SK-N-SH (cell line): ENCODE data around the gene SLC26A1.

ENCODE experiments used
- CTCF ChIP-seq: fragments of 200-600 bp; sonication (generic); IDR thresholded peaks from 2 replicates; pipeline ENCODE4 v1.6.1; 2017; ENCODE audit warnings: antibody characterized with exemption, mild to moderate bottlenecking, moderate library complexity
- EZH2phosphoT487 ChIP-seq: fragments of 200-600 bp; sonication (generic); IDR thresholded peaks from 2 replicates; pipeline ENCODE4 v1.6.1; 2017; ENCODE audit warnings: low read depth, mixed run types, mild to moderate bottlenecking, antibody characterized with exemption, moderate library complexity, borderline replicate concordance
- GATA2 ChIP-seq: sonication (generic); formaldehyde crosslinking; IDR thresholded peaks from 2 replicates; pipeline ENCODE4 v1.5.0; 2020; ENCODE audit warnings: mild to moderate bottlenecking, missing genetic modification reagents
- MEF2A ChIP-seq: IDR thresholded peaks from 2 replicates; pipeline ENCODE4 v1.4.0; 2012; ENCODE audit warnings: low read depth, borderline replicate concordance
- POLR2AphosphoS5 ChIP-seq: IDR thresholded peaks from 2 replicates; pipeline ENCODE4 v1.6.1; 2012; ENCODE audit warnings: low read depth, low read length
- RAD21 ChIP-seq: IDR thresholded peaks from 2 replicates; pipeline ENCODE4 v1.6.1; 2012; ENCODE audit warnings: mild to moderate bottlenecking, low read length
- SIN3A ChIP-seq: IDR thresholded peaks from 2 replicates; pipeline ENCODE4 v1.6.1; 2012; ENCODE audit warnings: low read depth, mild to moderate bottlenecking, low read length, moderate library complexity, borderline replicate concordance
- SMC3 ChIP-seq: IDR thresholded peaks from 2 replicates; pipeline ENCODE4 v1.6.1; 2012; ENCODE audit warnings: low read depth, low read length, improper control_type of control experiment
- TAF1 ChIP-seq: IDR thresholded peaks from 2 replicates; pipeline ENCODE4 v1.6.1; 2012; ENCODE audit warnings: low read depth, mild to moderate bottlenecking, low read length, moderate library complexity, borderline replicate concordance
- TEAD4 ChIP-seq: IDR thresholded peaks from 2 replicates; pipeline ENCODE4 v1.4.0; 2012; ENCODE audit warnings: mild to moderate bottlenecking, borderline replicate concordance; ENCODE audit not compliant: insufficient read depth
- USF1 ChIP-seq: IDR thresholded peaks from 2 replicates; pipeline ENCODE4 v1.4.0; 2012; ENCODE audit warnings: low read depth, borderline replicate concordance
- TF ChIP-seq, protein P1 (sequence below): IDR thresholded peaks from 2 replicates; pipeline ENCODE4 v1.4.0; 2012; ENCODE audit warnings: low read depth, borderline replicate concordance
- TF ChIP-seq, protein P2 (sequence below): IDR thresholded peaks from 2 replicates; pipeline ENCODE4; 2012

GRCh38 chr4:948936-949300, 44.3 kb downstream of the SLC26A1 start:
- TF ChIP-seq CTCF (no peak), EZH2phosphoT487 (no peak), SIN3A (no peak), MEF2A (no peak), GATA2 (no peak), RAD21 (no peak), POLR2AphosphoS5 (no peak), SMC3 (no peak), USF1 (no peak), TAF1 (no peak), TEAD4 (no peak)
- TF ChIP-seq, protein P1, sequence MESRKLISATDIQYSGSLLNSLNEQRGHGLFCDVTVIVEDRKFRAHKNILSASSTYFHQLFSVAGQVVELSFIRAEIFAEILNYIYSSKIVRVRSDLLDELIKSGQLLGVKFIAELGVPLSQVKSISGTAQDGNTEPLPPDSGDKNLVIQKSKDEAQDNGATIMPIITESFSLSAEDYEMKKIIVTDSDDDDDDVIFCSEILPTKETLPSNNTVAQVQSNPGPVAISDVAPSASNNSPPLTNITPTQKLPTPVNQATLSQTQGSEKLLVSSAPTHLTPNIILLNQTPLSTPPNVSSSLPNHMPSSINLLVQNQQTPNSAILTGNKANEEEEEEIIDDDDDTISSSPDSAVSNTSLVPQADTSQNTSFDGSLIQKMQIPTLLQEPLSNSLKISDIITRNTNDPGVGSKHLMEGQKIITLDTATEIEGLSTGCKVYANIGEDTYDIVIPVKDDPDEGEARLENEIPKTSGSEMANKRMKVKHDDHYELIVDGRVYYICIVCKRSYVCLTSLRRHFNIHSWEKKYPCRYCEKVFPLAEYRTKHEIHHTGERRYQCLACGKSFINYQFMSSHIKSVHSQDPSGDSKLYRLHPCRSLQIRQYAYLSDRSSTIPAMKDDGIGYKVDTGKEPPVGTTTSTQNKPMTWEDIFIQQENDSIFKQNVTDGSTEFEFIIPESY = no peak
- TF ChIP-seq, protein P2, sequence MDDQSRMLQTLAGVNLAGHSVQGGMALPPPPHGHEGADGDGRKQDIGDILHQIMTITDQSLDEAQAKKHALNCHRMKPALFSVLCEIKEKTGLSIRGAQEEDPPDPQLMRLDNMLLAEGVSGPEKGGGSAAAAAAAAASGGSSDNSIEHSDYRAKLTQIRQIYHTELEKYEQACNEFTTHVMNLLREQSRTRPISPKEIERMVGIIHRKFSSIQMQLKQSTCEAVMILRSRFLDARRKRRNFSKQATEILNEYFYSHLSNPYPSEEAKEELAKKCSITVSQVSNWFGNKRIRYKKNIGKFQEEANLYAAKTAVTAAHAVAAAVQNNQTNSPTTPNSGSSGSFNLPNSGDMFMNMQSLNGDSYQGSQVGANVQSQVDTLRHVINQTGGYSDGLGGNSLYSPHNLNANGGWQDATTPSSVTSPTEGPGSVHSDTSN = no peak
